Right ventricle myocardium superior (tissue), 1 donor: ENCODE data around the gene GPALPP1. TPM values are rescaled to one million over a fixed set of nuclear protein-coding genes. Genes with fewer than 3 reads are reported as not detected.
A peak's percentile ranks its signal among the peaks of the same experiment; 100 is the strongest.
"Not testable (repeated sequence)": the region's sequence is repeated elsewhere in the genome, so short reads cannot be mapped to it uniquely, and the experiment has no call there.

Experiments used
- ATAC-seq: fragments of 200-7000 bp; cut with Tn5 transposase; one replicate; pipeline ENCODE4 v1.9.1; 2020; ENCODE audit warnings: mild to moderate bottlenecking; ENCODE audit not compliant: poor library complexity
- DNase-seq: peaks from one replicate; pipeline ENCODE4 v3.0.0-alpha.2; 2020
- intact Hi-C: fragments of 100-400 bp; cut with DNase I; formaldehyde crosslinking; loops from one replicate; pipeline ENCODE4 v1.11.2; 2022
- total RNA-seq: library from RNA; stranded (reverse); fragmentation: NEBNext Ultra II Directional; extraction: Animal tissue kit (Norgen Biotek cat#: 25700); gene quantifications from one replicate; pipeline ENCODE4 v1.2.1, GENCODE V29; 2021
- donor health status: DM: no; HTN: yes; CAD: no; lungs with severe emphysema.

The GPALPP1 gene
- total RNA-seq, 1 donor from 2014 or later: 9.4 TPM

GRCh38 chr13:44978328-44978727 is 11.0 kb upstream of the GPALPP1 start:
- ATAC-seq (no peak), DNase-seq (no peak)
- intact Hi-C loops: no loop called here

- intact Hi-C loops: no loop called here
- DNase-seq: no peak
- peak; percentile 8 for ATAC-seq
Observed at GRCh38 chr13:44989941-44990340, 603 bp downstream of the GPALPP1 start.

GRCh38 chr13:45003417-45003816 is 14.1 kb downstream of the GPALPP1 start:
- ATAC-seq: no peak

GRCh38 chr13:45004096-45004495 is 14.8 kb downstream of the GPALPP1 start:
- ATAC-seq (no peak), DNase-seq (no peak)
- intact Hi-C loops: no loop called here

More at GRCh38 chr13:45003417-45003816, 14.1 kb downstream of the GPALPP1 start:
- no peak for DNase-seq
- intact Hi-C loops: no loop called here

- DNase-seq (no peak), ATAC-seq (no peak)
- intact Hi-C loops: no loop called here
Observed at GRCh38 chr13:45007225-45007624, 17.9 kb downstream of the GPALPP1 start.

GRCh38 chr13:45007823-45008222 is 18.5 kb downstream of the GPALPP1 start:
- DNase-seq (no peak), ATAC-seq (peak; percentile 45)
- intact Hi-C loops: no loop called here

GRCh38 chr13:45011198-45011597 is 21.9 kb downstream of the GPALPP1 start:
- intact Hi-C loops: no loop called here
- ATAC-seq (no peak), DNase-seq (no peak)

GRCh38 chr13:45015300-45015699 is 26.0 kb downstream of the GPALPP1 start:
- intact Hi-C loops: no loop called here
- ATAC-seq (no peak), DNase-seq (no peak)

GRCh38 chr13:45016792-45017425 is 27.6 kb downstream of the GPALPP1 start:
- ATAC-seq: no peak
- no peak for DNase-seq
- intact Hi-C loops: no loop called here

GRCh38 chr13:45019981-45020380 is 30.6 kb downstream of the GPALPP1 start:
- ATAC-seq, intact Hi-C loops, DNase-seq: not testable (repeated sequence)

- no peak for ATAC-seq
- intact Hi-C loops: no loop called here
- DNase-seq: no peak
Observed at GRCh38 chr13:45021250-45021649, 31.9 kb downstream of the GPALPP1 start.

- ATAC-seq (no peak), DNase-seq (no peak)
- intact Hi-C loops: no loop called here
Observed at GRCh38 chr13:45024847-45025246, 35.5 kb downstream of the GPALPP1 start.

- no peak for DNase-seq
- intact Hi-C loops: no loop called here
- ATAC-seq: no peak
Observed at GRCh38 chr13:45034342-45034741, 45.0 kb downstream of the GPALPP1 start.

GRCh38 chr13:45036206-45036605 is 46.9 kb downstream of the GPALPP1 start:
- DNase-seq (no peak), ATAC-seq (no peak)
- intact Hi-C loops: no loop called here

GRCh38 chr13:45040173-45040572 is 50.8 kb downstream of the GPALPP1 start:
- intact Hi-C loops: no loop called here
- DNase-seq (no peak), ATAC-seq (no peak)

GRCh38 chr13:45040622-45041021 is 51.3 kb downstream of the GPALPP1 start:
- intact Hi-C loops: no loop called here
- ATAC-seq: no peak
- no peak for DNase-seq

- ATAC-seq: peak; percentile 87
- intact Hi-C loops: no loop called here
- no peak for DNase-seq
Observed at GRCh38 chr13:45042539-45042938, 53.2 kb downstream of the GPALPP1 start.

GRCh38 chr13:45046445-45046844 is 57.1 kb downstream of the GPALPP1 start:
- DNase-seq (no peak), ATAC-seq (no peak)
- intact Hi-C loops: loop anchor here (2.0 to 5.0 kb wide), 2 partner anchors 236 to 264 kb away; no protein-coding TSS in a partner anchor

- intact Hi-C loops: loop anchor here (2.0 to 5.0 kb wide), 2 partner anchors 235 to 263 kb away; no protein-coding TSS in a partner anchor
- DNase-seq (peak; percentile 66), ATAC-seq (peak; percentile 88)
Observed at GRCh38 chr13:45047394-45048310, 58.3 kb downstream of the GPALPP1 start.
